ENCODE results near the gene ARL8A.
"Not testable (repeated sequence)": the region's sequence is repeated elsewhere in the genome, so short reads cannot be mapped to it uniquely, and the experiment has no call there.

The ARL8A gene

GRCh38 chr1:202144402-202145067, at the start of gene ARL8A:
Gene ARL8A, minus strand, starts transcription at chr1:202144737. Its CDS starts 165 bp downstream, at chr1:202144572.
- Histone ChIP-seq H3K27ac (ENCODE audit: low read depth, low read length) (peak within 1 kb of the TSS; percentile 84), H3K27me3 (ENCODE audit: control insufficient read depth, insufficient read depth, low read length) (no peaks in the 10 kb centered on the region), H3K9ac (ENCODE audit: low read length) (peak within 1 kb of the TSS; percentile 87), H3K36me3 (ENCODE audit: control insufficient read depth, insufficient read depth, low read length) (peaks cover 2% of the 10 kb centered on the region), H3K4me1 (ENCODE audit: control insufficient read depth, insufficient read depth, low read length) (peaks cover 14% of the 10 kb centered on the region), H3K4me3 (ENCODE audit: low read length) (peak within 1 kb of the TSS; percentile 74)

GRCh38 chr1:202194328-202194648, 49.8 kb upstream of the ARL8A start:
- H3K36me3 ChIP-seq (ENCODE audit: control insufficient read depth, insufficient read depth, low read length), result no peaks in the 10 kb centered on the region
- H3K4me3 ChIP-seq (ENCODE audit: low read length), result peak overlapping the region; percentile 15
- no peak overlapping the region for H3K9ac ChIP-seq (ENCODE audit: low read length)
- no peaks in the 10 kb centered on the region for H3K4me1 ChIP-seq (ENCODE audit: control insufficient read depth, insufficient read depth, low read length)
- H3K27me3 ChIP-seq (ENCODE audit: control insufficient read depth, insufficient read depth, low read length), result peaks cover 13% of the 10 kb centered on the region
- H3K27ac ChIP-seq (ENCODE audit: low read depth, low read length), result no peak overlapping the region

GRCh38 chr1:202193614-202194327, 49.2 kb upstream of the ARL8A start, which contains the start of gene LGR6:
Gene LGR6, plus strand, starts transcription at chr1:202193799. Its CDS starts 191 bp downstream, at chr1:202193990.
- no peak within 1 kb of the TSS for H3K27ac ChIP-seq (ENCODE audit: low read depth, low read length)
- H3K4me3 ChIP-seq (ENCODE audit: low read length), result peak within 1 kb of the TSS; percentile 34
- H3K9ac ChIP-seq (ENCODE audit: low read length), result no peak within 1 kb of the TSS
- H3K4me1 ChIP-seq (ENCODE audit: control insufficient read depth, insufficient read depth, low read length), result no peaks in the 10 kb centered on the region
- peaks cover 13% of the 10 kb centered on the region for H3K27me3 ChIP-seq (ENCODE audit: control insufficient read depth, insufficient read depth, low read length)
- no peaks in the 10 kb centered on the region for H3K36me3 ChIP-seq (ENCODE audit: control insufficient read depth, insufficient read depth, low read length)

GRCh38 chr1:202192770-202193613, 48.5 kb upstream of the ARL8A start:
- Histone ChIP-seq H3K36me3 (ENCODE audit: control insufficient read depth, insufficient read depth, low read length) (no peaks in the 10 kb centered on the region), H3K4me3 (ENCODE audit: low read length) (peak overlapping the region; percentile 34), H3K9ac (ENCODE audit: low read length) (no peak overlapping the region), H3K4me1 (ENCODE audit: control insufficient read depth, insufficient read depth, low read length) (no peaks in the 10 kb centered on the region), H3K27ac (ENCODE audit: low read depth, low read length) (no peak overlapping the region), H3K27me3 (ENCODE audit: control insufficient read depth, insufficient read depth, low read length) (peaks cover 13% of the 10 kb centered on the region)

GRCh38 chr1:202191391-202191790, 46.9 kb upstream of the ARL8A start:
- H3K36me3 ChIP-seq (ENCODE audit: control insufficient read depth, insufficient read depth, low read length); H3K27ac ChIP-seq (ENCODE audit: low read depth, low read length); H3K4me1 ChIP-seq (ENCODE audit: control insufficient read depth, insufficient read depth, low read length); H3K9ac ChIP-seq (ENCODE audit: low read length); H3K4me3 ChIP-seq (ENCODE audit: low read length): not testable (repeated sequence)
- peaks cover 13% of the 10 kb centered on the region for H3K27me3 ChIP-seq (ENCODE audit: control insufficient read depth, insufficient read depth, low read length)

- Histone ChIP-seq H3K9ac (ENCODE audit: low read length) (no peak overlapping the region), H3K36me3 (ENCODE audit: control insufficient read depth, insufficient read depth, low read length) (no peaks in the 10 kb centered on the region), H3K4me1 (ENCODE audit: control insufficient read depth, insufficient read depth, low read length) (no peaks in the 10 kb centered on the region), H3K27ac (ENCODE audit: low read depth, low read length) (no peak overlapping the region), H3K27me3 (ENCODE audit: control insufficient read depth, insufficient read depth, low read length) (peaks cover 8% of the 10 kb centered on the region), H3K4me3 (ENCODE audit: low read length) (no peak overlapping the region)
Observed at GRCh38 chr1:202189918-202190715, 45.6 kb upstream of the ARL8A start.

GRCh38 chr1:202189001-202189790, 44.7 kb upstream of the ARL8A start:
- H3K4me3 ChIP-seq (ENCODE audit: low read length), result no peak overlapping the region
- no peak overlapping the region for H3K9ac ChIP-seq (ENCODE audit: low read length)
- H3K36me3 ChIP-seq (ENCODE audit: control insufficient read depth, insufficient read depth, low read length), result no peaks in the 10 kb centered on the region
- H3K4me1 ChIP-seq (ENCODE audit: control insufficient read depth, insufficient read depth, low read length), result no peaks in the 10 kb centered on the region
- peaks cover 5% of the 10 kb centered on the region for H3K27me3 ChIP-seq (ENCODE audit: control insufficient read depth, insufficient read depth, low read length)
- H3K27ac ChIP-seq (ENCODE audit: low read depth, low read length), result no peak overlapping the region

- Histone ChIP-seq H3K27me3 (ENCODE audit: control insufficient read depth, insufficient read depth, low read length) (peaks cover under 1% of the 10 kb centered on the region), H3K4me3 (ENCODE audit: low read length) (no peak overlapping the region), H3K9ac (ENCODE audit: low read length) (no peak overlapping the region), H3K36me3 (ENCODE audit: control insufficient read depth, insufficient read depth, low read length) (no peaks in the 10 kb centered on the region), H3K27ac (ENCODE audit: low read depth, low read length) (no peak overlapping the region), H3K4me1 (ENCODE audit: control insufficient read depth, insufficient read depth, low read length) (no peaks in the 10 kb centered on the region)
Observed at GRCh38 chr1:202187697-202188407, 43.3 kb upstream of the ARL8A start.

- Histone ChIP-seq H3K4me3 (ENCODE audit: low read length) (no peak overlapping the region), H3K36me3 (ENCODE audit: control insufficient read depth, insufficient read depth, low read length) (no peaks in the 10 kb centered on the region), H3K4me1 (ENCODE audit: control insufficient read depth, insufficient read depth, low read length) (no peaks in the 10 kb centered on the region), H3K27ac (ENCODE audit: low read depth, low read length) (no peak overlapping the region), H3K27me3 (ENCODE audit: control insufficient read depth, insufficient read depth, low read length) (no peaks in the 10 kb centered on the region), H3K9ac (ENCODE audit: low read length) (no peak overlapping the region)
Observed at GRCh38 chr1:202187041-202187671, 42.6 kb upstream of the ARL8A start.

- H3K27me3 ChIP-seq (ENCODE audit: control insufficient read depth, insufficient read depth, low read length), result peaks cover 4% of the 10 kb centered on the region
- H3K4me1 ChIP-seq (ENCODE audit: control insufficient read depth, insufficient read depth, low read length), result no peaks in the 10 kb centered on the region
- H3K4me3 ChIP-seq (ENCODE audit: low read length), result no peak overlapping the region
- no peak overlapping the region for H3K9ac ChIP-seq (ENCODE audit: low read length)
- H3K36me3 ChIP-seq (ENCODE audit: control insufficient read depth, insufficient read depth, low read length), result no peaks in the 10 kb centered on the region
- H3K27ac ChIP-seq (ENCODE audit: low read depth, low read length), result no peak overlapping the region
Observed at GRCh38 chr1:202186327-202186726, 41.8 kb upstream of the ARL8A start.

Measured in rectal smooth muscle tissue (tissue), 1 donor.